Activated naive CD4-positive, alpha-beta T cell treated with anti-CD3 and anti-CD28 coated beads, Interleukin-2, amount 50 U/mL, for 24 hours (primary cell): ENCODE measurements around the gene ST7.
A peak's percentile ranks its signal among the peaks of the same experiment; 100 is the strongest.

Experiments
- H3K27ac Mint-ChIP-seq: one replicate; pipeline ENCODE4 v1.8.0; 2021; ENCODE audit warnings: mild to moderate bottlenecking, mixed read lengths
- H3K27me3 Mint-ChIP-seq: one replicate; pipeline ENCODE4 v1.8.0; 2021; ENCODE audit warnings: mixed read lengths
- H3K36me3 Mint-ChIP-seq: one replicate; pipeline ENCODE4 v1.8.0; 2021; ENCODE audit warnings: mixed read lengths
- H3K4me1 Mint-ChIP-seq: one replicate; pipeline ENCODE4 v1.8.0; 2021; ENCODE audit warnings: mixed read lengths
- H3K4me3 Mint-ChIP-seq: one replicate; pipeline ENCODE4 v1.8.0; 2021; ENCODE audit warnings: mild to moderate bottlenecking, mixed read lengths
- H3K9me3 Mint-ChIP-seq: one replicate; pipeline ENCODE4 v1.8.0; 2021; ENCODE audit warnings: mixed read lengths

The ST7 gene

GRCh38 chr7:117090791-117091190 is 137.5 kb downstream of the ST7 start:
- no peaks in the 10 kb centered on the region for H3K36me3 Mint-ChIP-seq
- no peak overlapping the region for H3K4me3 Mint-ChIP-seq
- H3K27me3 Mint-ChIP-seq: no peaks in the 10 kb centered on the region
- H3K27ac Mint-ChIP-seq: no peak overlapping the region
- no peaks in the 10 kb centered on the region for H3K9me3 Mint-ChIP-seq
- H3K4me1 Mint-ChIP-seq: peaks cover 22% of the 10 kb centered on the region

GRCh38 chr7:117091721-117092120 is 138.4 kb downstream of the ST7 start:
- no peak overlapping the region for H3K4me3 Mint-ChIP-seq
- no peaks in the 10 kb centered on the region for H3K27me3 Mint-ChIP-seq

GRCh38 chr7:117092785-117093184 is 139.5 kb downstream of the ST7 start:
- Mint-ChIP-seq H3K36me3 (no peaks in the 10 kb centered on the region), H3K4me1 (peaks cover 4% of the 10 kb centered on the region), H3K27ac (no peak overlapping the region), H3K9me3 (no peaks in the 10 kb centered on the region), H3K27me3 (no peaks in the 10 kb centered on the region), H3K4me3 (no peak overlapping the region)

More at GRCh38 chr7:117091721-117092120, 138.4 kb downstream of the ST7 start:
- no peak overlapping the region for H3K27ac Mint-ChIP-seq
- no peaks in the 10 kb centered on the region for H3K36me3 Mint-ChIP-seq
- H3K9me3 Mint-ChIP-seq: no peaks in the 10 kb centered on the region
- peaks cover 15% of the 10 kb centered on the region for H3K4me1 Mint-ChIP-seq

GRCh38 chr7:117094457-117094856 is 141.2 kb downstream of the ST7 start:
- H3K27ac Mint-ChIP-seq: no peak overlapping the region
- no peaks in the 10 kb centered on the region for H3K27me3 Mint-ChIP-seq
- no peaks in the 10 kb centered on the region for H3K9me3 Mint-ChIP-seq
- H3K4me1 Mint-ChIP-seq: no peaks in the 10 kb centered on the region
- no peaks in the 10 kb centered on the region for H3K36me3 Mint-ChIP-seq
- no peak overlapping the region for H3K4me3 Mint-ChIP-seq

GRCh38 chr7:117095055-117095454 is 141.8 kb downstream of the ST7 start:
- H3K4me3 Mint-ChIP-seq: no peak overlapping the region
- H3K36me3 Mint-ChIP-seq: no peaks in the 10 kb centered on the region
- H3K27me3 Mint-ChIP-seq: no peaks in the 10 kb centered on the region
- H3K27ac Mint-ChIP-seq: no peak overlapping the region
- H3K4me1 Mint-ChIP-seq: no peaks in the 10 kb centered on the region
- no peaks in the 10 kb centered on the region for H3K9me3 Mint-ChIP-seq

- Mint-ChIP-seq H3K9me3 (no peaks in the 10 kb centered on the region), H3K27me3 (no peaks in the 10 kb centered on the region), H3K27ac (no peak overlapping the region), H3K4me3 (no peak overlapping the region), H3K36me3 (no peaks in the 10 kb centered on the region), H3K4me1 (no peaks in the 10 kb centered on the region)
Observed at GRCh38 chr7:117096330-117096729, 143.0 kb downstream of the ST7 start.

GRCh38 chr7:117096942-117097341 is 143.6 kb downstream of the ST7 start:
- Mint-ChIP-seq H3K27ac (no peak overlapping the region), H3K9me3 (no peaks in the 10 kb centered on the region), H3K27me3 (no peaks in the 10 kb centered on the region), H3K4me3 (no peak overlapping the region), H3K36me3 (no peaks in the 10 kb centered on the region), H3K4me1 (no peaks in the 10 kb centered on the region)

- no peaks in the 10 kb centered on the region for H3K36me3 Mint-ChIP-seq
- no peaks in the 10 kb centered on the region for H3K27me3 Mint-ChIP-seq
- no peaks in the 10 kb centered on the region for H3K4me1 Mint-ChIP-seq
- no peaks in the 10 kb centered on the region for H3K9me3 Mint-ChIP-seq
- H3K27ac Mint-ChIP-seq: no peak overlapping the region
- H3K4me3 Mint-ChIP-seq: no peak overlapping the region
Observed at GRCh38 chr7:117097860-117098259, 144.6 kb downstream of the ST7 start.

GRCh38 chr7:117098457-117098856 is 145.2 kb downstream of the ST7 start:
- H3K36me3 Mint-ChIP-seq: no peaks in the 10 kb centered on the region
- H3K4me3 Mint-ChIP-seq: no peak overlapping the region
- H3K27me3 Mint-ChIP-seq: no peaks in the 10 kb centered on the region
- no peaks in the 10 kb centered on the region for H3K4me1 Mint-ChIP-seq
- H3K27ac Mint-ChIP-seq: no peak overlapping the region
- no peaks in the 10 kb centered on the region for H3K9me3 Mint-ChIP-seq

GRCh38 chr7:117101026-117101425 is 147.7 kb downstream of the ST7 start:
- Mint-ChIP-seq H3K4me1 (no peaks in the 10 kb centered on the region), H3K36me3 (no peaks in the 10 kb centered on the region), H3K4me3 (no peak overlapping the region), H3K27me3 (no peaks in the 10 kb centered on the region), H3K9me3 (no peaks in the 10 kb centered on the region), H3K27ac (no peak overlapping the region)

- peak overlapping the region; percentile 52 for H3K27ac Mint-ChIP-seq
- peaks cover 28% of the 10 kb centered on the region for H3K4me1 Mint-ChIP-seq
- no peaks in the 10 kb centered on the region for H3K27me3 Mint-ChIP-seq
- H3K4me3 Mint-ChIP-seq: peak overlapping the region; percentile 27
- peaks cover 5% of the 10 kb centered on the region for H3K36me3 Mint-ChIP-seq
- H3K9me3 Mint-ChIP-seq: no peaks in the 10 kb centered on the region
Observed at GRCh38 chr7:117110480-117111315, 157.4 kb downstream of the ST7 start.

GRCh38 chr7:117111535-117111934 is 158.2 kb downstream of the ST7 start:
- Mint-ChIP-seq H3K27ac (no peak overlapping the region), H3K36me3 (peaks cover 5% of the 10 kb centered on the region), H3K4me1 (peaks cover 28% of the 10 kb centered on the region), H3K27me3 (no peaks in the 10 kb centered on the region), H3K4me3 (no peak overlapping the region), H3K9me3 (no peaks in the 10 kb centered on the region)

GRCh38 chr7:117112640-117113039 is 159.3 kb downstream of the ST7 start:
- H3K36me3 Mint-ChIP-seq: peaks cover 5% of the 10 kb centered on the region
- H3K4me3 Mint-ChIP-seq: no peak overlapping the region
- no peaks in the 10 kb centered on the region for H3K27me3 Mint-ChIP-seq
- no peak overlapping the region for H3K27ac Mint-ChIP-seq
- H3K4me1 Mint-ChIP-seq: peaks cover 28% of the 10 kb centered on the region
- no peaks in the 10 kb centered on the region for H3K9me3 Mint-ChIP-seq

GRCh38 chr7:117113871-117114270 is 160.6 kb downstream of the ST7 start:
- Mint-ChIP-seq H3K4me1 (peaks cover 23% of the 10 kb centered on the region), H3K27me3 (no peaks in the 10 kb centered on the region), H3K4me3 (no peak overlapping the region), H3K27ac (no peak overlapping the region), H3K9me3 (no peaks in the 10 kb centered on the region), H3K36me3 (peaks cover 2% of the 10 kb centered on the region)

- H3K27ac Mint-ChIP-seq: no peak overlapping the region
- no peaks in the 10 kb centered on the region for H3K36me3 Mint-ChIP-seq
- H3K27me3 Mint-ChIP-seq: no peaks in the 10 kb centered on the region
- no peak overlapping the region for H3K4me3 Mint-ChIP-seq
- no peaks in the 10 kb centered on the region for H3K9me3 Mint-ChIP-seq
- peaks cover 23% of the 10 kb centered on the region for H3K4me1 Mint-ChIP-seq
Observed at GRCh38 chr7:117114272-117114671, 161.0 kb downstream of the ST7 start.

GRCh38 chr7:117116211-117116610 is 162.9 kb downstream of the ST7 start:
- no peaks in the 10 kb centered on the region for H3K9me3 Mint-ChIP-seq
- peaks cover 2% of the 10 kb centered on the region for H3K36me3 Mint-ChIP-seq
- peaks cover 8% of the 10 kb centered on the region for H3K4me1 Mint-ChIP-seq
- H3K4me3 Mint-ChIP-seq: no peak overlapping the region
- no peaks in the 10 kb centered on the region for H3K27me3 Mint-ChIP-seq
- H3K27ac Mint-ChIP-seq: no peak overlapping the region

- Mint-ChIP-seq H3K27ac (no peak overlapping the region), H3K4me3 (no peak overlapping the region), H3K4me1 (peaks cover 4% of the 10 kb centered on the region), H3K9me3 (no peaks in the 10 kb centered on the region), H3K36me3 (peaks cover 2% of the 10 kb centered on the region), H3K27me3 (no peaks in the 10 kb centered on the region)
Observed at GRCh38 chr7:117117172-117117571, 163.9 kb downstream of the ST7 start.
